Measurements from ENCODE around the gene TBC1D8.

The TBC1D8 gene

GRCh38 chr2:100978582-100979191, 172.5 kb downstream of the TBC1D8 start:
- in situ Hi-C loops (cut with HindIII; ENCODE audit: low pct_ligation_motif_present, low sequenced_read_pairs) = no loop called here
- Histone ChIP-seq H3K27ac (peak overlapping the region; percentile 18), H3K36me3 (replicated peaks) (peaks cover 54% of the 10 kb centered on the region), H3K27me3 (replicated peaks) (no peaks in the 10 kb centered on the region), H3K4me3 (ENCODE audit: low read depth, low read length) (no peak overlapping the region)
- no peak for TF ChIP-seq CTCF (IDR thresholded peaks at IDR 0.05; ENCODE audit: low read depth, low read length, missing control alignments)
- DNase-seq = peak; percentile 21

DNA sequence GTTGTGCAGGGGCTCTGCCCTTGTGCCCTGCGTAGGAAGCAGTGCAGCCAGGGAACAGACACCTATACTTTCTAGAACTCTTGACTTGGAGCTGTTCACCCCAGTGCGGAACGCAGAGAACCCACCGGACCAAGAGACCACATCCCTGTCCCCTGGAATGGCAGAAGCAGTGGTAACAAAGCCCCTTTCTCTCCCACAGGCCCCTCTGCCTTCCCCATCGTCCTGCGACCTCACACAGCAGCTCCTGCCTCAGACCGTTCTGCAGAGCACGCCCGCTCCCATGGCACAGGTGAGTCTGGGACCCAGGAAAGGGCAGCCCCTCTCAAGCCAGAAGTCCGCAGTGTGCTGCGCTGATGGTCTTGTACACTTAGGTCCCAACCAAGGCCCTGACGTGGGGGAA, 173.7 kb downstream of the TBC1D8 start:
- no peak overlapping the region for H3K27ac ChIP-seq
- H3K4me3 ChIP-seq (ENCODE audit: low read depth, low read length) = no peak overlapping the region
- no peaks in the 10 kb centered on the region for H3K27me3 ChIP-seq (replicated peaks)
- no peak for DNase-seq
- in situ Hi-C loops (cut with HindIII; ENCODE audit: low pct_ligation_motif_present, low sequenced_read_pairs) = no loop called here
- no peak for TF ChIP-seq CTCF (IDR thresholded peaks at IDR 0.05; ENCODE audit: low read depth, low read length, missing control alignments)
- peaks cover 53% of the 10 kb centered on the region for H3K36me3 ChIP-seq (replicated peaks)

DNA sequence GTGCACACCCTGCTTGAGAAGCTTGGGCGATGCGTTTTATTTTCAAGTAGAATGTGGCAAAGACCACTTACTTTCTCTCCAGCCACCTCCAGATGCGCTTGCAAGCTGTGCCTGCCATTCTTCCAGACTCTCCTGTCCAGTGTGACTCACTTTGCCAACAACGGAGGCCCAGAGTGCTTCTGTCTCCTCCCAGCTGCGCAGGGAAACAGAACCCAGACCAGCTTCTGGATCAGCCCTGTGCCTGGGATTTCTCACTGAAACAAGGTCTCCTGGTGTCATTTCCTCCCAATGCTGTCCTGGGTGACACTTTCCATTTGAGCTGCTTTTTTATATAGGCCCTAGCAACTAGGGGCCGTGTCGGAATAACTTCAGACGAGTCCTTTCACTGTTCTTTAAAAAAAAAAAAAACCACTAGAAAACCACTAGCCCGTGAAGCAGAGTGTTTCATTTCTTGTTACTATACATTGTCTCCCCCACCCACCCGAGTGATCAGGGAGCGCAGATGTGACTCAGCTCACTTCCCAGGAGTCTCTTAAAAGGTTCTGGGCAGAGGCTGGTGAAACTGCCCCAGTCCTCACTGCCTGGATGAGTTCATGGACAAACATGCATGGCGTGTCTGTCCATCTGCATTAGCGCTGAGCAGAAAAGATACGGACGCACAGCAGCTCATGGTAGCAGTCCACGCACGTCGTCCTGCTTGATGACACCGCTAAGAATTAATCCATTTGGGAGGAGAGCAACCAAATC, 174.4 kb downstream of the TBC1D8 start:
- Histone ChIP-seq H3K4me3 (ENCODE audit: low read depth, low read length) (no peak overlapping the region), H3K36me3 (replicated peaks) (peaks cover 54% of the 10 kb centered on the region), H3K27ac (no peak overlapping the region), H3K27me3 (replicated peaks) (no peaks in the 10 kb centered on the region)
- no peak for TF ChIP-seq CTCF (IDR thresholded peaks at IDR 0.05; ENCODE audit: low read depth, low read length, missing control alignments)
- peak; percentile 26 for DNase-seq
- in situ Hi-C loops (cut with HindIII; ENCODE audit: low pct_ligation_motif_present, low sequenced_read_pairs) = no loop called here

DNA sequence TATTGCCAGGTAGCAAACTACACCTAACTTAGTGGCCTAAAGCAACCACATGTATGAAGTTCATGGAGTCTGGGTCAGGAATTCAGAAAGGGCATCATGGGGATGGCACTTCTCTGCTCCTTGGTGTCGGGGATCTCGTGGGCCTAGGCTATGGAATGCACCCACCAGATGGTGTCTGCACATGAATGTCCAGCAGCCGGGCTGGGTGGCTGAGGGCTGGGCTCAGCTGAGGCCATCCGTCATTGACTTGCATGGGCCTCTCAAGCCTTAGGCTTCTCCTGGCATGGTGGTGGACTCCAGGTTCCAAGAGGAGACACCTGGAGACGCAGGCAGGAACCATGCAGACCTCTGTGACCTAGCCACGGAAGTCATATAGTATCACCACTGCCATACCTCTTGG, 175.1 kb downstream of the TBC1D8 start:
- Histone ChIP-seq H3K4me3 (ENCODE audit: low read depth, low read length) (no peak overlapping the region), H3K27ac (no peak overlapping the region), H3K36me3 (replicated peaks) (peaks cover 57% of the 10 kb centered on the region), H3K27me3 (replicated peaks) (no peaks in the 10 kb centered on the region)
- no peak for DNase-seq
- TF ChIP-seq CTCF (IDR thresholded peaks at IDR 0.05; ENCODE audit: low read depth, low read length, missing control alignments) = no peak
- in situ Hi-C loops (cut with HindIII; ENCODE audit: low pct_ligation_motif_present, low sequenced_read_pairs) = no loop called here

GRCh38 chr2:100975521-100975785, 175.7 kb downstream of the TBC1D8 start:
- no peak for TF ChIP-seq CTCF (IDR thresholded peaks at IDR 0.05; ENCODE audit: low read depth, low read length, missing control alignments)
- Histone ChIP-seq H3K27me3 (replicated peaks) (no peaks in the 10 kb centered on the region), H3K36me3 (replicated peaks) (peaks cover 57% of the 10 kb centered on the region), H3K27ac (no peak overlapping the region), H3K4me3 (ENCODE audit: low read depth, low read length) (no peak overlapping the region)
- in situ Hi-C loops (cut with HindIII; ENCODE audit: low pct_ligation_motif_present, low sequenced_read_pairs) = no loop called here
- DNase-seq = no peak
